GM12892 (cell line): ENCODE measurements around the gene IRAK4.

Experiments used
- DNase-seq: peaks from one replicate; pipeline ENCODE4 v3.0.0; 2011; ENCODE audit not compliant: insufficient read length
- FAIRE-seq: peaks from 2 replicates; lab custom pipeline; 2011; peaks lifted over from hg19 to GRCh38; lab: Jason Lieb, UNC
- POLR2A ChIP-seq: IDR thresholded peaks from 2 replicates; pipeline ENCODE4 v1.6.1; 2011; ENCODE audit warnings: low read depth, low read length, control low read depth
- POLR2AphosphoS5 ChIP-seq: IDR thresholded peaks from 2 replicates; pipeline ENCODE4 v1.6.1; 2011; ENCODE audit warnings: low read depth, low read length, control low read depth
- TAF1 ChIP-seq: IDR thresholded peaks from 2 replicates; pipeline ENCODE4 v1.6.1; 2011; ENCODE audit warnings: low read depth, mild to moderate bottlenecking, control low read depth, low read length, borderline replicate concordance

The IRAK4 gene

DNA sequence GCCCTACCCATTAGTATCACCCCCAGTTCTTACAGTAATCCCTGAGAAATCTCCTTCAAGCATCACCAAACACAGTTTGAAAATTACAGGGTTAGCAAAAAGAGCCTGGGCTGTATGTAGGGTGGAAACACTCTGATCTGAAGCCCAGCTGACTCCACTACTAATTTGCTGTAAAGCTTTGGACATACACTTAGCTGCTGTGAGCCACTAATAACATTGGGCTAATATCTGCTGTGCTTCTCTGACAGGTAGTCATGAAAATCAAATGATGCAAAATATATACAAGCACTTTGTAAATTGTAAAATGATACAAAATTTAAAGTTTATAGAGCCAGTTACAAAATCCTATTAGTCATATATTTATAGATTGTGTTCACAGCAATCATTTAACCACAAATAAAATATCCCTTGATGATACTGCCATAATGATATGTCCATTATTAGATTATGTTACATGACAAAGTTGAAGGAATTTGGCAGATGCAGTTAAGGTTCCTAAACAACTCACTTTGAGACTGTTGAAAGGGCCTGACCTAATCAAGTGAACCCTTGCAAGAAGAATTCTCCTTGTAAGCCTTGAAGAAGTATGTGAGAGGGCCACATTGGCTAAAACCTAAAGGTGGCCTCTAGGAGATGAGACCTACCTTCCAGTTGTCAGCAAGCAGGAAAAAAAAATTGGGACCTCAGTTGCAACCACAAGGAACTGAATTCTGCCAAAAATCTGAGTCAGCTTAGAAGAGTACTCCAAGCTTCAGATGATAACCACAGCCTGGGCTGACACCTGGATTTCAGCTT, 28.3 kb downstream of the IRAK4 start:
- TF ChIP-seq POLR2A (no peak), TAF1 (no peak), POLR2AphosphoS5 (no peak)
- DNase-seq = no peak
- no peak for FAIRE-seq

DNA sequence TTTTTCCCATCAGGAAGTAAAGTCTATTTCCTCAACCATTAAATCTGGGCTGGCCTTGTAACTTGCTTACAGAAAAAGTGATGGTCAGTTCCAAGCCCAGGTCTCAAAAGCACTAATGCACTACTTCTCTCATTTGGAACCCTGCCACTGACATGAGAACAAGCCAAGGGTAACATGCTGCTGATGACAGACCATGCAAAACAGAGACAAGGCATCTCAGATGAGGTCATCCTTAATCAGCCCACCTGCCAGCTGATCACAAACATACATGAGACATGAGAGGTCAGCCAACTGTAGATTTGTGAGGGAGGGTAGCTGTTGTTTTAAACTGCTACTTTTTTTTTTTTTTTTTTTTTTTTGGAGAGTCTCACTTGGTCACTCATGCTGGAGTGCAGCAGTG, 31.2 kb downstream of the IRAK4 start:
- DNase-seq (no peak), FAIRE-seq (peak; percentile 27)
- TF ChIP-seq POLR2AphosphoS5 = no peak
- TF ChIP-seq POLR2A = no peak
- TF ChIP-seq TAF1 = no peak

DNA sequence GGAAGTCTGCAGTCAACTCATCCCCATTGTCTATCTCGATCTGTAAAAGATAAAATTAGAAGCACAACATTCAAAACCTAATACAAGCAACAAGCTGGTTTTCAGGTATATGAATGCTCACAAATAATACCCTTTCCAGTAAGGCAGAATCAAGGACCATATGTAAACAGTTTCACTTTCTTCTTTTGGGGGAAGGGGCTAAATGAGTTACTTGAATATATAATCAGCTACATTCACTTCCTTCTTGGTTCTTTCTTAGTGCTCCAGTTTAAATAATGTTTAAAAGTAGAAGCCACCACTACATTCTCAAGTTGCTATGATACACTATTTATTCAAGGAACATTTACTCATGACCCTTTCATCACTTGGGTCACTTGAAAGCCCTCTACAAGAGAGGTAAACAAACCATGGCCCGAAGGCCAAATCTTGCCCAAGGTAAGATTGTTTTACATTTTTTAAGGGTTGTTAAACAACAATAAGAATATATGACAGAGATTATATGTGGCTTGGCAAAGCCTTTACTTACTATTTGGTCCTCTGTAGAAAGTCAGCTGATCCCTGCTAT, 37.0 kb downstream of the IRAK4 start:
- no peak for TF ChIP-seq TAF1
- no peak for TF ChIP-seq POLR2AphosphoS5
- TF ChIP-seq POLR2A = no peak
- FAIRE-seq (no peak), DNase-seq (no peak)

DNA sequence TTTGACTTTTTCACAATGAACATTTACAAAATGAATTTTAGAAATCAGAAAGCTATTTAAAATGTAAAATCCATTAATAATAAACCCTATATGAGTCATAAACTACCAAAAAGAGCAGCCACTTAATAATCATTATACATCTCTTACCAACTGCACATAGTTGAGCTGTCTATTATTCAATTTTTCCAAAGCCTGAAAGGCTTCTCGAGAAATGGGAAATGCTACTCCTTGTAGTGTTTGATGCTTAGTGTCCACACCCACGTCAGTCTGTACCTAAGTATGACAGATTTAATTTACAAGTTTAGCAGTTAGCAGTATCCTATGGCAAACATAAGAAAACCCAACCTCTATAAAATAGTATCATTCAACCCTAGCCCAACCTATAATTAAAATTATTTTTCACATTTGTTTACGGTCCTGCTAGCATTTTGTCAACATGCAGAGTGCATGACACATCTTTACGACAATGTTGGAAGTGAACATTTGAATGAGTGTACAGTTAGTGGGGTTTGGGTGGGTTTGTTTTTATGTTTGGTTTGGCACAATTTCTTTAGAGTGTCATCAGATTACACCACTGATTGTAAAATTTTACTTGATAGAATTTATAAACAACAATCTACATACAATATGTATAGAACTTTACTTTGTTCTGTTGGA, 38.9 kb downstream of the IRAK4 start:
- FAIRE-seq (no peak), DNase-seq (no peak)
- TF ChIP-seq POLR2AphosphoS5 (no peak), POLR2A (no peak), TAF1 (no peak)

DNA sequence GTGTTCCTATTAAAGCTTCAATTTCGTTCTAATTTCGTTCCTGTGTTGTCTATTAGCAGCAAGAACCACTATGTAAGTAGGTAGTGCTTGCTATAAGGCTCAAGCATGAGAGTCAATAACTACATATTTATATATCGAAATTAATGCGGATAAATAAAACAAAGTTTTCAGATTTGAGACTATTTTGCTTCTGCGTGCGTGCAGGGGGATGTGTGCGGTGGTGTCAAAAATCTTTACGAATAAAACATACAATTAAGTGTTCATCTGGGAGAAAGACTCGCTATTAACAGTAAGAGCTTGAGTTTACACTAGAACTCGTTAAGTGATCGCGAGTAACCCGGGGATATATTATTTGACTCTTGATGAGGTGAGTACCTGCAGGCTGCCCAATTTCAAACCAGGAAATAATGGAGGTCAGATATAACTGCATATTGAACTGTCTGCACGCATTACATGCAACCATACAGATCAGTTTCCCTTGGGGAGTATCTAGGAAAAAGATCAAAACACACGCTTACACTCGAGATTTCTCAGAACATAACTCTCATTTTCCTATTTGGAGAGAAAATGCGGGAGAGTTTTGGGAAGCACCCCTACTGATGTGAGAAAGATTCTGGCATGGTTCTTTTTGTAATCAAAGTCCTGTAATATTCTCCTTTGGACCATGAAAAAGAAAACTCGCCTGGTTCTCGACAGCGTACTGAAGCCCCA, 46.6 kb downstream of the IRAK4 start:
- DNase-seq (no peak), FAIRE-seq (peak; percentile 46)
- no peak for TF ChIP-seq TAF1
- TF ChIP-seq POLR2A = no peak

DNA sequence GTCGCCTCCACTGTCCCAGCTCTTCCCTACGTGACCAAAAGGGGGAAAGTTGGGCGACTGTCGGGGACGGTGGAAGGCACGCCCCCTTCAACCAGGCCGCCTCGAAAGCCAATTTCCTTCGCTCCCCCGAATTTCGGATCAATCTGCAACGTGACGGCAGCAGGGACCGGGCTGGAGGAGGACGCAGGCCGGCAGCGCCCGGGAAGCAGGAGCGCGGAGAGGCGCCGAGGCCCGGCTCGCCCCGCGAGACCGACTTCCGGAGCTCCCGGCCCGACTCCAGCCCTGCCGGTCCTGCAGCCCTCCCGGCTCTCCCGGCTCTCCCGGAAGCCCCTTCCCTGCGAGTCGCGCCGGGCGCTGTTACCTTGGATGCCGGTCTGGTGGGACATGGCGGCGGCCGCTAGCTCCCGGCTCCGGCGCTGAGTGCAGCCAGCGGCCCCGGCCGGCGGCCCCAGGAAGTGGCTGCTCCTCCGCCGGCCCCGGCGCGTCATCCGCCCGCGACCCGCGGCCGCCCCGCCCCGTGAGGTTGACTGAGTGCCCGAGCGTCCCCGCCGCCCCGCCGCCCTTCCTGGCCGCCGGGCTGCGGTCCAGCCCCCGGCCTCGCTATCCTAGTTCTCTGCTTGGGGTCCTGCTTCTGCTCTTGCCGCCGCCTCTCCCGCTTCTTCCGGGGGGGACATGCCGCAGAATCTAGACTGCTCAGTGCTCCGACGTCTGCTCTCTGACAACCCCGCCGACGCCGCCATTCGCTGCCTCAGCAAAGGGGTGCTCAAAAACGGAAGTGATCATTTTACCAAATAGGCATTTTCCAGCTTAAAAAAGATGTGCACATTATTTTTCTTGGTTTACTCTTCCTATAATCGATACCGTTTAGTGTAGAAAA, 47.3 kb downstream of the IRAK4 start, which contains the start of gene TWF1:
Gene TWF1, minus strand, starts transcription at position 458 of the 877 bp plus-strand sequence. Its CDS starts 72 bp downstream, at position 386.
- FAIRE-seq = peak; percentile 92
- TF ChIP-seq POLR2A (peak; percentile 89), POLR2AphosphoS5 (peak; percentile 77), TAF1 (peak; percentile 64; the same call in 1 of the 2 replicates)
- DNase-seq = peak; percentile 78

DNA sequence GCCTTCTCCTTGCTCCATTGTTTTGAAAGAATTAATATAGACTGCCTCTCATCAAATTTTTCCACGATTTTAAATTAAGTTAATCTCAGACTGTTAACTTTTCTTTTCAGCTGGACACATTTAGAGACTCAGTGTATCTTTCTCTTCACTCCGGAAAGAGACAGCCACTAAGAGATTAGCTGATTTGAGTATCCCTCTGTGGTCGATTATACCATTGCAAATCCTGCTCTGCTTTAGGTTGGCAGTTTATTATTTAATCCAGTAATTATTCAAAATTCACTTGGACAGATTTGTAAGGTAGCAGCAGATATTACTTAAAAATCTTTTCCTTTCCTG, 48.0 kb downstream of the IRAK4 start:
- FAIRE-seq (peak; percentile 33), DNase-seq (no peak)
- TF ChIP-seq TAF1 (no peak), POLR2AphosphoS5 (no peak), POLR2A (no peak)

DNA sequence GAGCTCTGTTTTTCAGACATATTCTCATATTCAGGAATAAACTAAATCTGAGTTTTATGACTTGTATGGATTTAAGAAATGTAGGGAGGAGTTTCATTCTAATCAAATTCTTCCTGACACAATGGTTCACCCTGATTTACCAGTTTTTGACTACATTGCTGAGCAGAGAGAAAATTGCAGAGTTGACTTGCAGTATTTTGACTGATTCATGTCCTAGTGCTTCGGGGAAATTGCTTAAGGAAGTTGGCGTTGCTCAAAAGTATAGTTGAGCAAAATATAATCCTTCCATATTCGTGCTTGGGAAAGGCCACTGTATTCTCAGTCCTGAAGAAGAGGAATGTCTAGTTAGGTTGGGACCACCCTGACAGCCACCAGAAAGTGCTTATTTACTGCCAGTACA, 48.6 kb downstream of the IRAK4 start:
- DNase-seq (no peak), FAIRE-seq (no peak)
- TF ChIP-seq POLR2AphosphoS5 (no peak), TAF1 (no peak), POLR2A (no peak)

DNA sequence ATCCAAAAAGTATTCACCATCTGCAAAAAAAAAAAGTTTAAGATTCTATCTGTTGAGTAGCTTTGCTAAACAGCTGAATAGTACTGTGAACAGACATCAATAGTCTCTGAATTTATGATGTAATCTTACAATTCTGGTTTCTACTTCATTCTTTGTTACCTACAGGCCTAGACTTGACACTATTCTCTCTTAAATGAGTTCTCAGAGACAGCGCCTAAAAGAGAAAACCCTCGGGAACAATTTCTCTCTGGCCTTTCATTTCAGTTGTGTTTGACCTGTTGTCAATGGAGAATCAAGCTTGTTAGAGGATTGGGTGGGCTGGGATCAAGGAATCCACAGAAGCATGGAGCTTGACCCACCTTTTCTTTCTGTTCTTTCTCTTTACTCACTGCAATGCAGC, 53.3 kb downstream of the IRAK4 start:
- FAIRE-seq (no peak), DNase-seq (no peak)
- TF ChIP-seq TAF1 = no peak
- TF ChIP-seq POLR2A = no peak
- TF ChIP-seq POLR2AphosphoS5 = no peak

DNA sequence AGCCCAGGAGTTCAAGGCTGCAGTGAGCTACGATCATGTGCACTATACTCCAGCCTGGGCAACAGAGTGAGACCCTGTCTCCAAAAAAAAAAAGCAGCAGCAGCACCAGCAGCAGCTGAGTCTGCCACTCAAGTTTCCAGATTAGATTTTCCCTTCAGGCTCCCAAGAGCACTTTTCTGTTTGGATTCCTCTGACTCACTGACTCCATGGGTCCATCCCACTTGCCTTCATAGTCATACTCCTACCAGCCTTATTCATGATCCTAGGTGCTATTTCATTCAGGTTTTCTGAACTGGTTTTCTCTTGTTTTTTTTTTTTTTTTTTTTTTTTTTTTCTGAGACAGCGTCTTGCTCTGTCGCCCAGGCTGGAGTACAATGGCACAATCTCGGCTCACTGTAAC, 54.2 kb downstream of the IRAK4 start:
- FAIRE-seq = no peak
- no peak for DNase-seq
- no peak for TF ChIP-seq POLR2A

DNA sequence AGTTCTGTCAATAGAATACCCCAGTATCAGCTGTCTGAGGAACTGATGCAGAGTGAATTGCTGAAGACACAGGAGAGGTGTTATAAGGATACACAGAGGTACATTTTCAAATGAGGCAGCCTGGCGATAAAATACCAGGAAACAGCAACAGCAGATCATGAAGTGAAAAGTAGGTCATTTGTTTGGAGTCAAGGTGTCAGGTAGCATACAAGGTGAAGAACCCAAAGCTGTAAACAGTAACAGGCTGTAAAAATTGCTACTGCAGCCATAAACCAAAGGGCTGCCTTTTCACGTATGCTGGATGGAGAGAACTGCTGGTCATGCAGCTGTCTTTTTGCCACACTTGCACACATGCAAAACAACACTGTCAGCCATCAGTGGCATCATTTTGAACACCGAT, 56.7 kb downstream of the IRAK4 start:
- no peak for FAIRE-seq

More for the DNA sequence above, 56.7 kb downstream of the IRAK4 start:
- TF ChIP-seq POLR2AphosphoS5 = no peak
- no peak for TF ChIP-seq POLR2A
- TF ChIP-seq TAF1 = no peak
- DNase-seq = no peak
